Heart right ventricle (tissue), 16 donors: ENCODE data around the gene PJA1. TPM values are rescaled to one million over a fixed set of nuclear protein-coding genes. Genes with fewer than 3 reads are reported as not detected.

Source experiments
- ATAC-seq, 8 donors: fragments of 200-7000 bp; cut with Tn5 transposase; one replicate each; pipeline ENCODE4 v1.9.1; 2020; ENCODE audit warnings: mild to moderate bottlenecking in 8 of 8, moderate library complexity in 8 of 8, moderate number of reproducible peaks in 1 of 8
- DNase-seq, 2 donors: peaks; one replicate each; pipeline ENCODE4 v3.0.0-alpha.2; 2020
- H3K27ac ChIP-seq, 10 donors: fragments of 200-600 bp; sonication (generic) in 2 of 10; one replicate each; pipeline versions ENCODE4 v1.5.0 to v1.8.0; 2020 to 2022; ENCODE audit warnings: mild to moderate bottlenecking in 3 of 10
- H3K27me3 ChIP-seq, 7 donors: fragments of 200-600 bp; one replicate each; pipeline ENCODE4 v1.8.0; 2021 to 2022; ENCODE audit warnings: mild to moderate bottlenecking in 2 of 7
- H3K36me3 ChIP-seq, 9 donors: fragments of 200-600 bp; sonication (generic) in 1 of 9; one replicate each; pipeline versions ENCODE4 v1.5.0 to v1.8.0; 2020 to 2022; ENCODE audit warnings: mild to moderate bottlenecking in 2 of 9
- H3K4me1 ChIP-seq, 9 donors: fragments of 200-600 bp; sonication (generic) in 1 of 9; one replicate each; pipeline versions ENCODE4 v1.5.0 to v1.8.0; 2020 to 2022; ENCODE audit warnings: mild to moderate bottlenecking in 4 of 9
- H3K4me3 ChIP-seq, 10 donors: fragments of 200-600 bp; sonication (generic) in 2 of 10; one replicate each; pipeline versions ENCODE4 v1.5.0 to v1.8.0; 2020 to 2022; ENCODE audit warnings: mild to moderate bottlenecking in 7 of 10, moderate library complexity in 2 of 10
- H3K9me3 ChIP-seq, 11 donors: fragments of 200-600 bp in 10 of 11; sonication (generic) in 2 of 11; one replicate each; pipeline versions ENCODE4 v1.5.0 to v1.8.0; 2013 to 2022; ENCODE audit warnings: mild to moderate bottlenecking in 2 of 11, control low read depth in 1 of 11, moderate library complexity in 1 of 11
- CTCF ChIP-seq, 9 donors: fragments of 200-600 bp; sonication (generic) in 2 of 9; IDR thresholded peaks; one replicate each; pipeline versions ENCODE4 v1.5.0 to v1.8.0; 2021 to 2022; ENCODE audit warnings: antibody characterized with exemption in 9 of 9, mild to moderate bottlenecking in 5 of 9, moderate library complexity in 1 of 9
- WGBS, 2 donors: extraction: QIAGEN DNeasy Blood & Tissue Kit; methylation state at CpG; one replicate each; pipeline ENCODE4 v1.1.7; 2013; ENCODE audit warnings: inconsistent platforms in 1 of 2; 5-methylcytosine and 5-hydroxymethylcytosine counted together
- intact Hi-C, 10 donors: fragments of 100-400 bp; cut with DNase I; formaldehyde crosslinking; loops; one replicate each; pipeline versions ENCODE4 v1.11.1 to v1.14.2; 2022
- polyA plus RNA-seq, 2 donors: library from polyadenylated mRNA; stranded (reverse); fragments of 200-250 nt; gene quantifications; one replicate each; pipeline ENCODE4 v1.2.3, GENCODE V29; 2013
- total RNA-seq, 10 donors: library from RNA; stranded (reverse); fragmentation: NEBNext Ultra II Directional in 3 of 10; extraction: Animal tissue kit (Norgen Biotek cat#: 25700) in 3 of 10; gene quantifications; one replicate each; pipeline versions ENCODE4 v1.2.1 to v1.2.4, GENCODE V29; 2021 to 2023
- donor health status: Arrhythmogenic right ventricular cardiomyopathy.
- donor health status: ischemic (EF 13 %, LVEDD 7.1; RV severe dilation, severe dysfunction).
- donor health status: healthy with polysubstance abuse.
- donor health status: DM: no; HTN: yes; CAD: no.
- donor health status: DM: no; HTN: no; CAD: no.
- donor health status: ischemic (EF 25% LVEDD 6.9; RV normal size, moderate dysfunction).
- donor health status: ischemic (EF 25% LVEDD 5.7; RV mildly dilated, moderate dysfunction).
- donor health status: healthy.
- donor health status: DM: yes; HTN: yes; CAD: no.
- donor health status: Ischemic cardiomyopathy.
- donor health status: ischemic (EF 35%, LVEDD 5.7; RV mildly dilated, moderate dysfunction).
- donor health status: nonischemic (EF 11% LVEDD 7.7; RV severe dilation, severe dysfunction).
- donor health status: DM: yes; HTN: yes; CAD: no.
- donor health status: PGD.
- donor health status: ischemic (EF 29% LVEDD 5.4; RV normal size, mild dysfunction).
- donor health status: nonischemic (EF 23%, LVEDD 6.1; RV moderate dilation, normal function).

The PJA1 gene
- total and polyA plus RNA-seq, 12 donors: 4.5 to 20.2 (median 15.0) TPM

GRCh38 chrX:69143530-69143929 is 21.7 kb downstream of the PJA1 start:
- ATAC-seq (no peak), DNase-seq (no peak)
- H3K9me3 ChIP-seq: no peaks in the 10 kb centered on the region
- no peak for TF ChIP-seq CTCF (IDR thresholded peaks at IDR 0.05)
- H3K27ac ChIP-seq: no peak overlapping the region
- peaks cover 0 to 18% (median 0%) of the 10 kb centered on the region in 7 donors for H3K27me3 ChIP-seq
- H3K4me1 ChIP-seq: no peaks in the 10 kb centered on the region
- 84 to 88% methylated on average over 7 of the region's 7 CpGs for WGBS, 2 donors
- intact Hi-C loops: no loop called here
- H3K4me3 ChIP-seq: no peak overlapping the region
- no peaks in the 10 kb centered on the region for H3K36me3 ChIP-seq

DNA sequence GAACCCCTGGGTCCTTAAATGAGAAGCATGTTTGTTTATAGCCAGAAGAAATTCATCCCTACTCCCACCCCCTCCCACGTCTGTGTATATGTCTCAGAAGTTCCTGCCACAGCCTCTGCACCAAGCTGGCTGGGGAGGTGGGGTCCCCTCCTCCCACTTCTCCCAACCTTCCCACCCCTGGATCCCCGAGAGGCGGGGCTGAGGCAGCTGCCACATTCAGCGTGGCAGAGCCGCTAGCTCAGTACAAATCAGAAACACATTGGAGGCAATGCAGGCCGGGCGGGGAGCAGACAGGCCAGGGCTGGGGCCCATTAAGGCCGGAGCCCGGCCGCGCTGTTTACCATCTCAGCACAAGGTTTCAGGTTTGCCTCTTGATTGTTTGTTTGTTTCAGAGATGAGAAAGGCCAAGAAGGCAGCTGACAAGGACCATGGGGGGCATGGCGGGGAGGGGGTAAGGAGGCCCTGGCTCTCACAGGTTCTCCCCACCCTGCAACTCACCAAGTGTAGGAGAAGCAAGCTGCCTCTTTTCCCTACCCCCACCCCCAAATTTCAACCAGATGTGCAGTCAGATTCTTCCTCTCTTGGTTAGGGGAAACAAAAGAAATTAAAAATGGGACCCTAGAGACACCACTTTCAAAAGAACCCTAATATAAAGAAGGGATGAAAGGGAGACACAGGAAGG is 22.3 kb downstream of the PJA1 start:
- no peak overlapping the region for H3K27ac ChIP-seq
- ATAC-seq (no peak), DNase-seq (no peak)
- intact Hi-C loops: no loop called here
- H3K27me3 ChIP-seq: peaks cover 0 to 19% (median 0%) of the 10 kb centered on the region in 7 donors
- 94 to 96% methylated on average over 10 to 12 of the region's 12 CpGs for WGBS, 2 donors
- H3K4me3 ChIP-seq: no peak overlapping the region
- no peaks in the 10 kb centered on the region for H3K36me3 ChIP-seq
- H3K4me1 ChIP-seq: peaks cover 0 to 1% (median 0%) of the 10 kb centered on the region in 9 donors
- H3K9me3 ChIP-seq: no peaks in the 10 kb centered on the region
- TF ChIP-seq CTCF (IDR thresholded peaks at IDR 0.05): no peak

DNA sequence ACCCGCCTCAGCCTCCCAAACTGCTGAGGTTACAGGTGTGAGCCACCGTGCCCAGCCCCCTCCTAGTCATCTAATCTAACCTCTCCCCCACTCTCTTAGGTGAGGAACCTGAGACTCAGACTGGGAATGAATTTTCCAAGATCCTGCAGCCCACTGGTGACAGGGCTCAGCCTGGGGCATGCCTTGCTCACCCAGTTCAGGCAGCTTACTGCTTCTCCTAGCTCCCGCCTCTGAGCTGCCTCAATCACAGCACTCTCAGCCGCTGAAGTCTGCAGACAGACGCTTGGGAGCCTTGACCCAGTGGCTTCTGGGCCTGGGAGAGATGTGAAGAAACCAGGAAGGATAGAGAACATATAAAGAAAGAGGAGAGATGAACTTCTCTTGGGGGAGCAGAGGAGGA is 24.4 kb downstream of the PJA1 start:
- ATAC-seq (no peak), DNase-seq (no peak)
- Histone ChIP-seq H3K4me3 (no peak overlapping the region), H3K9me3 (no peaks in the 10 kb centered on the region), H3K27ac (no peak overlapping the region), H3K27me3 (peaks cover 0 to 38% (median 0%) of the 10 kb centered on the region in 7 donors), H3K4me1 (peaks cover 0 to 17% (median 0%) of the 10 kb centered on the region in 9 donors), H3K36me3 (no peaks in the 10 kb centered on the region)
- 86 to 93% methylated on average over 5 of the region's 5 CpGs for WGBS, 2 donors
- TF ChIP-seq CTCF (IDR thresholded peaks at IDR 0.05): no peak
- intact Hi-C loops: no loop called here

DNA sequence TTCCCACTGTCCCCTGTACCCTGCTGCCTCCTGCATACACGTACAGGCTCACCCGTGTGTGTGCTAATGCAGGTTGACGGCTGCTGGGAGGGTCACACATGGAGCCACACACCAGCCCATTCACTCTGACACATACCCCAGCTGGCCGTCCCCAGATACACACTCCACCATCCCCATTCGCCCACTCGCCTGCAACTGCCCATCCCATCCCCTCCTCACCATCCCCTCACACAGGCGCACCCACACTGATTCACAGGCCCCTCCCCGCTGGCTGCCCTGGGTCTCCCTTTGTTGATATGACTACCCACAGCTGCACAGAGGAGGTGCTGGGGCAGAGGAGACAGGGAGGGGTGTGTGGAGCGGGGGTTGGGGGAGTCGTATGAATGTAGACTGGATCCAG is 25.7 kb downstream of the PJA1 start:
- DNase-seq (no peak), ATAC-seq (no peak)
- intact Hi-C loops: loop anchor here in 1 of 10 donors (10.0 kb wide), 1 partner anchor 85 kb away; no protein-coding TSS in a partner anchor
- Histone ChIP-seq H3K27me3 (peaks cover 0 to 49% (median 0%) of the 10 kb centered on the region in 7 donors), H3K36me3 (no peaks in the 10 kb centered on the region), H3K27ac (no peak overlapping the region), H3K4me3 (no peak overlapping the region), H3K9me3 (no peaks in the 10 kb centered on the region), H3K4me1 (peaks cover 0 to 17% (median 0%) of the 10 kb centered on the region in 9 donors)
- 93% methylated on average over 10 of the region's 10 CpGs for WGBS, 2 donors
- TF ChIP-seq CTCF (IDR thresholded peaks at IDR 0.05): no peak
